SK-N-SH treated with all-trans-retinoic acid at 6 μM for 48 hours (cell line): ENCODE data around the gene MAGEB18.

Experiments
- ARNTL ChIP-seq: fragments of 450-650 bp; formaldehyde crosslinking; IDR thresholded peaks from 2 replicates; pipeline ENCODE4 v1.5.0; 2020; ENCODE audit warnings: low read depth, mild to moderate bottlenecking, moderate library complexity, borderline replicate concordance
- BACH2 ChIP-seq: fragments of 250-450 bp; sonication (Bioruptor Pico); IDR thresholded peaks from 2 replicates; pipeline ENCODE4 v1.9.0; 2021; ENCODE audit warnings: mild to moderate bottlenecking, borderline replicate concordance
- ESRRG ChIP-seq: fragments of 250-450 bp; sonication (Bioruptor Pico); IDR thresholded peaks from 2 replicates; pipeline ENCODE4 v1.6.1; 2021; ENCODE audit warnings: mild to moderate bottlenecking
- ISL1 ChIP-seq: fragments of 250-450 bp; sonication (Bioruptor Pico); IDR thresholded peaks from 2 replicates; pipeline ENCODE4 v2.1.2; 2022; ENCODE audit warnings: mild to moderate bottlenecking, moderate library complexity
- OSR1 ChIP-seq: fragments of 250-450 bp; sonication (Bioruptor Pico); IDR thresholded peaks from 2 replicates; pipeline ENCODE4 v1.8.0; 2022; ENCODE audit warnings: moderate library complexity, mild to moderate bottlenecking, inconsistent platforms
- PPARA ChIP-seq: fragments of 250-450 bp; sonication (Bioruptor Pico); IDR thresholded peaks from 2 replicates; pipeline ENCODE4 v1.5.0; 2020; ENCODE audit warnings: mild to moderate bottlenecking, borderline replicate concordance
- RARB ChIP-seq: fragments of 250-450 bp; sonication (Bioruptor Pico); IDR thresholded peaks from 2 replicates; pipeline ENCODE4 v1.8.0; 2021; ENCODE audit warnings: mild to moderate bottlenecking, moderate library complexity
- TCF4 ChIP-seq: fragments of 250-450 bp; sonication (Bioruptor Pico); IDR thresholded peaks from 2 replicates; pipeline ENCODE4 v1.8.0; 2021; ENCODE audit warnings: mild to moderate bottlenecking, moderate library complexity, borderline replicate concordance
- TOX ChIP-seq: fragments of 250-450 bp; sonication (Bioruptor Pico); IDR thresholded peaks from 2 replicates; pipeline ENCODE4 v1.8.0; 2021; ENCODE audit warnings: mild to moderate bottlenecking, moderate library complexity, borderline replicate concordance
- ZC3H10 ChIP-seq: fragments of 250-450 bp; sonication (Bioruptor Pico); IDR thresholded peaks from 2 replicates; pipeline ENCODE4 v1.5.1; 2021; ENCODE audit warnings: mild to moderate bottlenecking, moderate library complexity
- ZFP30 ChIP-seq: fragments of 450-650 bp; formaldehyde crosslinking; IDR thresholded peaks from 2 replicates; pipeline ENCODE4 v1.5.0; 2022; ENCODE audit warnings: mild to moderate bottlenecking, moderate library complexity
- TF ChIP-seq, protein P1 (sequence below): fragments of 250-450 bp; sonication (Bioruptor Pico); IDR thresholded peaks from 2 replicates; pipeline ENCODE4 v1.8.0; 2020; ENCODE audit warnings: mild to moderate bottlenecking, moderate library complexity, borderline replicate concordance
- TF ChIP-seq, protein P2 (sequence below): fragments of 250-450 bp; sonication (Bioruptor Pico); IDR thresholded peaks from 2 replicates; pipeline ENCODE4 v1.5.1; 2020; ENCODE audit warnings: low read depth, mild to moderate bottlenecking, moderate library complexity

DNA sequence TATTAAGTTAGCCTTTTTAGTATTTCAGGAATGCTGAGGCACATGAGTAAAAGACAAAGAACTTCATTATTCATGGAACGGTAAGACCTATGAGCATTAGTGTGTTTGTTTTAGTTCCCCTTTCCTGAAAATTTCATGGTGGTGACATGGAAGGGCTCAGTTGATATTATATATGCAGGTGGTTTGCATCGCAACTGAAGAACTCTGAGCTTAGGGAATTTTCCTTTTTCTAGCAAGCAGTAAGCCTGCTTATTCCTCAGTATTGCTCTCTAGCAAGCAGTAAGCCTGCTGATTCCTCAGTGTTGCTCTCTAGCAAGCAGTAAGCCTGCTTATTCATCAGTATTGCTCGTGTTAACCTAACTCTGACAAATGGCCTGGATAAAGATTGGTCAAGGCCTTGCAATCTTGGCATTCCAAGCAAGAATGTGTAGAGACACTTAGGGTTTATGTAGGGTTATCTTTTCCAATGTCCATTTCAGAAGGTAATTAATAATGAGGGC lies 37.7 kb upstream of the MAGEB18 start:
- TF ChIP-seq, protein P1, sequence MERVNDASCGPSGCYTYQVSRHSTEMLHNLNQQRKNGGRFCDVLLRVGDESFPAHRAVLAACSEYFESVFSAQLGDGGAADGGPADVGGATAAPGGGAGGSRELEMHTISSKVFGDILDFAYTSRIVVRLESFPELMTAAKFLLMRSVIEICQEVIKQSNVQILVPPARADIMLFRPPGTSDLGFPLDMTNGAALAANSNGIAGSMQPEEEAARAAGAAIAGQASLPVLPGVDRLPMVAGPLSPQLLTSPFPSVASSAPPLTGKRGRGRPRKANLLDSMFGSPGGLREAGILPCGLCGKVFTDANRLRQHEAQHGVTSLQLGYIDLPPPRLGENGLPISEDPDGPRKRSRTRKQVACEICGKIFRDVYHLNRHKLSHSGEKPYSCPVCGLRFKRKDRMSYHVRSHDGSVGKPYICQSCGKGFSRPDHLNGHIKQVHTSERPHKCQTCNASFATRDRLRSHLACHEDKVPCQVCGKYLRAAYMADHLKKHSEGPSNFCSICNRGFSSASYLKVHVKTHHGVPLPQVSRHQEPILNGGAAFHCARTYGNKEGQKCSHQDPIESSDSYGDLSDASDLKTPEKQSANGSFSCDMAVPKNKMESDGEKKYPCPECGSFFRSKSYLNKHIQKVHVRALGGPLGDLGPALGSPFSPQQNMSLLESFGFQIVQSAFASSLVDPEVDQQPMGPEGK (CRISPR knock-in tag), result no peak
- TF ChIP-seq TOX (CRISPR knock-in tag), result no peak
- no peak for TF ChIP-seq PPARA (CRISPR knock-in tag)
- no peak for TF ChIP-seq TCF4
- TF ChIP-seq, protein P2, sequence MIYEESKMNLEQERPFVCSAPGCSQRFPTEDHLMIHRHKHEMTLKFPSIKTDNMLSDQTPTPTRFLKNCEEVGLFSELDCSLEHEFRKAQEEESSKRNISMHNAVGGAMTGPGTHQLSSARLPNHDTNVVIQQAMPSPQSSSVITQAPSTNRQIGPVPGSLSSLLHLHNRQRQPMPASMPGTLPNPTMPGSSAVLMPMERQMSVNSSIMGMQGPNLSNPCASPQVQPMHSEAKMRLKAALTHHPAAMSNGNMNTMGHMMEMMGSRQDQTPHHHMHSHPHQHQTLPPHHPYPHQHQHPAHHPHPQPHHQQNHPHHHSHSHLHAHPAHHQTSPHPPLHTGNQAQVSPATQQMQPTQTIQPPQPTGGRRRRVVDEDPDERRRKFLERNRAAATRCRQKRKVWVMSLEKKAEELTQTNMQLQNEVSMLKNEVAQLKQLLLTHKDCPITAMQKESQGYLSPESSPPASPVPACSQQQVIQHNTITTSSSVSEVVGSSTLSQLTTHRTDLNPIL, result no peak
- no peak for TF ChIP-seq ISL1 (CRISPR knock-in tag)
- TF ChIP-seq ARNTL (CRISPR knock-in tag), result no peak
- TF ChIP-seq ZC3H10 (CRISPR knock-in tag), result no peak
- no peak for TF ChIP-seq RARB (CRISPR knock-in tag)
- TF ChIP-seq BACH2, result no peak
- TF ChIP-seq OSR1 (CRISPR knock-in tag), result no peak
- no peak for TF ChIP-seq ESRRG (CRISPR knock-in tag)
- no peak for TF ChIP-seq ZFP30 (CRISPR knock-in tag)
